DLD1 (cell line): ENCODE measurements around the gene RTN4IP1.

Experiments
- in situ Hi-C: cut with HindIII; loops from 2 replicates; pipeline ENCODE4 v1.10.0; 2017; ENCODE audit warnings: low sequenced_read_pairs

Gene RTN4IP1

GRCh38 chr6:106527117-106527516 is 102.2 kb downstream of the RTN4IP1 start:
- in situ Hi-C loops: no loop called here

DNA sequence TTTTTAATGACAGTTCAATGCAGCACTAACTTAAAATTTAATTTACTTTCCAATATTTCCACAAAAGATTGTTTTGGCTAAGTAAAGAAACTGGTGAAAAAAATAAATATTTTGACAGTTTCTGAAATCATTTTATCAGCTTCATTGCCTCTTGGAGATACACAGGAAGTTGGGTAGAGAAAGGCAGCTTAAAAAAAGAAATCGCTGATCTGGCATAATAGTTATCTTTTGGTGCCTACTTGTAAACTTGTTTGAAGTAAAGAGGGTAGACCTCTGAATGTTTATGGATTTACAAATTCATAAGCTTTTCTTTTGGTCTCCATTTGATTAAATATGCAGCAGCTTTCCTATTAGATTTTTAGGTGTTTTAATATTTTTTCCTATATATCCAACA is 103.4 kb downstream of the RTN4IP1 start:
- in situ Hi-C loops: no loop called here

- in situ Hi-C loops: no loop called here
Observed at GRCh38 chr6:106525107-106525881, 104.0 kb downstream of the RTN4IP1 start.

GRCh38 chr6:106522562-106523250 is 106.6 kb downstream of the RTN4IP1 start:
- in situ Hi-C loops: no loop called here
